ENCODE data around the gene COPS7A.
A peak's percentile ranks its signal among the peaks of the same experiment; 100 is the strongest.

The COPS7A gene

GRCh38 chr12:6723607-6724408, at the start of gene COPS7A:
Gene COPS7A, plus strand, starts transcription at chr12:6724046. Its CDS starts 611 bp downstream, at chr12:6724657.
- peak; percentile 95 for DNase-seq (ENCODE audit: low read depth)
- peak within 1 kb of the TSS; percentile 74 for H3K4me3 ChIP-seq (ENCODE audit: low read depth, low read length)

GRCh38 chr12:6676962-6677361, 46.9 kb upstream of the COPS7A start:
- H3K4me3 ChIP-seq (ENCODE audit: low read depth, low read length): no peak overlapping the region
- DNase-seq (ENCODE audit: low read depth): no peak

GRCh38 chr12:6684609-6685008, 39.2 kb upstream of the COPS7A start:
- H3K4me3 ChIP-seq (ENCODE audit: low read depth, low read length): no peak overlapping the region
- DNase-seq (ENCODE audit: low read depth): no peak

- H3K4me3 ChIP-seq (ENCODE audit: low read depth, low read length): no peak overlapping the region
- no peak for DNase-seq (ENCODE audit: low read depth)
Measured at GRCh38 chr12:6685814-6686213, 38.0 kb upstream of the COPS7A start.

- H3K4me3 ChIP-seq (ENCODE audit: low read depth, low read length): peak overlapping the region; percentile 88
- no peak for DNase-seq (ENCODE audit: low read depth)
Measured at GRCh38 chr12:6688543-6688998, 35.3 kb upstream of the COPS7A start.

- peak; percentile 95 for DNase-seq (ENCODE audit: low read depth)
- peak within 1 kb of the TSS; percentile 88 for H3K4me3 ChIP-seq (ENCODE audit: low read depth, low read length)
Measured at GRCh38 chr12:6688999-6689882, 34.6 kb upstream of the COPS7A start, which contains the start of gene ZNF384. Gene ZNF384, minus strand, starts transcription at chr12:6689375. Its CDS starts 9,855 bp downstream, at chr12:6679520.

- no peak overlapping the region for H3K4me3 ChIP-seq (ENCODE audit: low read depth, low read length)
- DNase-seq (ENCODE audit: low read depth): peak; percentile 33
Measured at GRCh38 chr12:6691473-6691872, 32.4 kb upstream of the COPS7A start.

- no peak overlapping the region for H3K4me3 ChIP-seq (ENCODE audit: low read depth, low read length)
- no peak for DNase-seq (ENCODE audit: low read depth)
Measured at GRCh38 chr12:6692888-6693287, 31.0 kb upstream of the COPS7A start.

- no peak for DNase-seq (ENCODE audit: low read depth)
- no peak overlapping the region for H3K4me3 ChIP-seq (ENCODE audit: low read depth, low read length)
Measured at GRCh38 chr12:6693832-6694355, 30.0 kb upstream of the COPS7A start.

- no peak overlapping the region for H3K4me3 ChIP-seq (ENCODE audit: low read depth, low read length)
- DNase-seq (ENCODE audit: low read depth): no peak
Measured at GRCh38 chr12:6694701-6695100, 29.1 kb upstream of the COPS7A start.

- no peak for DNase-seq (ENCODE audit: low read depth)
Measured at GRCh38 chr12:6695313-6696045, 28.4 kb upstream of the COPS7A start.

GRCh38 chr12:6696690-6697583, 26.9 kb upstream of the COPS7A start:
- H3K4me3 ChIP-seq (ENCODE audit: low read depth, low read length): no peak overlapping the region
- no peak for DNase-seq (ENCODE audit: low read depth)

More at GRCh38 chr12:6695313-6696045, 28.4 kb upstream of the COPS7A start:
- no peak overlapping the region for H3K4me3 ChIP-seq (ENCODE audit: low read depth, low read length)

- no peak for DNase-seq (ENCODE audit: low read depth)
- no peak overlapping the region for H3K4me3 ChIP-seq (ENCODE audit: low read depth, low read length)
Measured at GRCh38 chr12:6697584-6698351, 26.1 kb upstream of the COPS7A start.

GRCh38 chr12:6698352-6699046, 25.3 kb upstream of the COPS7A start:
- DNase-seq (ENCODE audit: low read depth): no peak
- no peak overlapping the region for H3K4me3 ChIP-seq (ENCODE audit: low read depth, low read length)

GRCh38 chr12:6699259-6699988, 24.4 kb upstream of the COPS7A start:
- DNase-seq (ENCODE audit: low read depth): no peak
- H3K4me3 ChIP-seq (ENCODE audit: low read depth, low read length): peak overlapping the region; percentile 70

- DNase-seq (ENCODE audit: low read depth): no peak
Measured at GRCh38 chr12:6699989-6700645, 23.7 kb upstream of the COPS7A start.

More at GRCh38 chr12:6699989-6700645, 23.7 kb upstream of the COPS7A start:
- H3K4me3 ChIP-seq (ENCODE audit: low read depth, low read length): peak overlapping the region; percentile 70
